Astrocyte of the cerebellum (primary cell): ENCODE data around the gene KLHL24.
A peak's percentile ranks its signal among the peaks of the same experiment; 100 is the strongest.

Source experiments
- DNase-seq: peaks from one replicate; pipeline ENCODE4 v3.0.0-alpha.2; 2011; ENCODE audit warnings: low read depth
- H3K4me3 ChIP-seq: 2 replicates; pipeline ENCODE4 v1.5.1; 2011; ENCODE audit warnings: mild to moderate bottlenecking, low read depth, low read length, moderate library complexity
- in situ Hi-C: cut with HindIII; loops from 2 replicates; pipeline ENCODE4 v1.10.0; 2017; ENCODE audit warnings: low sequenced_read_pairs
- TF ChIP-seq, protein P1 (sequence below): IDR thresholded peaks from 2 replicates; pipeline ENCODE4 v1.5.1; 2012; ENCODE audit warnings: low read length, low read depth, moderate library complexity, mild to moderate bottlenecking; ENCODE audit errors: missing control alignments

The KLHL24 gene

DNA sequence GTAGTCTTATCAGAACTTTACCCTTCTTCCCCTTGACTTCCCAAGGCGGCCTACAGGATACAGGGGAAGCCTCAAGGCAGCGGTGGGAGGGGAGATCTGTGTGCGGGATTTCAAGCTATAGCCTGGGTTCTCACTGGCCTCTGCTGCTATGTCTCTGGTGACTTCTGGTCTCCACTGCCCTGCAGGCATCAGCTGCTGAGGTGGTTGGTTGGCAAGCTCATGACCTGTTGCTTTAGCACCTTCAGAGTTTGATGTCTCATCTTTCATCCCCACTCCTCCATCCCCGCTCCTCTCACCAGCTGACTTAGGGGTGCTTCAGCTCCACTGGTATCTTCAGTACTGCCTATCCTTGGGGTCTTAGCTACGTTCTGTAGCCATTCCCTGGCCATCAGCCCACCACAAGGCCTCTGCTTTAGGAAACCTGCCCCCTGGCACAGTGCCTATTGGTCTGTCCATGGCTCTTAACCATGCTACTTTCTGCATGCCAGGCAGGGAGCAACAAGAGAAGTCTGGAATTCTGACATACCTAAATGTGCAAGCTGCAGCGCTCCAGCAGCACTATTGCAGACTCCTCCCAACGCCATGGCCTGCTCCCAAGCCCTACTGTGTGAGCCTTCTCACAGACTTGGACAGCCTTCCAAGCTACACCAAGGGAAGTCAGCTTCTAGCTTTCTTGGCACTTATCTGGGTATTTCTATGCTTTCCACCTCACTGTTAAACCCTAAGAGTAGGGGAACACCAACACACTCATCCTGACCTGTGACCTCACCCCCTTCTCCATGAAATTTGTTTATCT is 60.3 kb downstream of the KLHL24 start:
- in situ Hi-C loops = no loop called here
- TF ChIP-seq, protein P1, sequence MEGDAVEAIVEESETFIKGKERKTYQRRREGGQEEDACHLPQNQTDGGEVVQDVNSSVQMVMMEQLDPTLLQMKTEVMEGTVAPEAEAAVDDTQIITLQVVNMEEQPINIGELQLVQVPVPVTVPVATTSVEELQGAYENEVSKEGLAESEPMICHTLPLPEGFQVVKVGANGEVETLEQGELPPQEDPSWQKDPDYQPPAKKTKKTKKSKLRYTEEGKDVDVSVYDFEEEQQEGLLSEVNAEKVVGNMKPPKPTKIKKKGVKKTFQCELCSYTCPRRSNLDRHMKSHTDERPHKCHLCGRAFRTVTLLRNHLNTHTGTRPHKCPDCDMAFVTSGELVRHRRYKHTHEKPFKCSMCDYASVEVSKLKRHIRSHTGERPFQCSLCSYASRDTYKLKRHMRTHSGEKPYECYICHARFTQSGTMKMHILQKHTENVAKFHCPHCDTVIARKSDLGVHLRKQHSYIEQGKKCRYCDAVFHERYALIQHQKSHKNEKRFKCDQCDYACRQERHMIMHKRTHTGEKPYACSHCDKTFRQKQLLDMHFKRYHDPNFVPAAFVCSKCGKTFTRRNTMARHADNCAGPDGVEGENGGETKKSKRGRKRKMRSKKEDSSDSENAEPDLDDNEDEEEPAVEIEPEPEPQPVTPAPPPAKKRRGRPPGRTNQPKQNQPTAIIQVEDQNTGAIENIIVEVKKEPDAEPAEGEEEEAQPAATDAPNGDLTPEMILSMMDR = no peak
- no peak for DNase-seq
- no peak overlapping the region for H3K4me3 ChIP-seq

DNA sequence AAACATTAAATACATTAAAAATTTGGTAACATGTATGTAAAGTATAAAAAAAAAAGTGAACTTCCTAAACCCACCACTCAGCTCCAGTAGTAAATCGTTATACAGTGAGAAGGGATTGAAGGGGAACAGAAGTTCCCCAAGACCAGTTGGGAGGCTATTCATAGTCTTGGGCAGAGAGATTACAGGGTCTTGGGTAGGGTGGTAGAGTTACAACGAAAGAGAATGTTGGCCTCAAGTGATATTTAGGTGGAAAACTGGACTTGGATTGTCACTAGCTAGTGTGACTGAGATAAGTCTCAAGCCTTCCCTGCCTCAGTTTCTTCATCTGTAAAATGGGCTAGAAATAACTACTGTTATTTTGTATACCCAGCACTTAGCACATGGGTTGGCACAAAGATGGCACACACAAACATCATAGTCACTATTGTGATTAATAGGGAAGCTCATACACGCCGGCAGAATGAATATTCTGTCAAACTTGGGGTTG is 61.7 kb downstream of the KLHL24 start:
- in situ Hi-C loops = no loop called here
- peak overlapping the region; percentile 96 for H3K4me3 ChIP-seq
- DNase-seq = no peak
- TF ChIP-seq, protein P1 = no peak

DNA sequence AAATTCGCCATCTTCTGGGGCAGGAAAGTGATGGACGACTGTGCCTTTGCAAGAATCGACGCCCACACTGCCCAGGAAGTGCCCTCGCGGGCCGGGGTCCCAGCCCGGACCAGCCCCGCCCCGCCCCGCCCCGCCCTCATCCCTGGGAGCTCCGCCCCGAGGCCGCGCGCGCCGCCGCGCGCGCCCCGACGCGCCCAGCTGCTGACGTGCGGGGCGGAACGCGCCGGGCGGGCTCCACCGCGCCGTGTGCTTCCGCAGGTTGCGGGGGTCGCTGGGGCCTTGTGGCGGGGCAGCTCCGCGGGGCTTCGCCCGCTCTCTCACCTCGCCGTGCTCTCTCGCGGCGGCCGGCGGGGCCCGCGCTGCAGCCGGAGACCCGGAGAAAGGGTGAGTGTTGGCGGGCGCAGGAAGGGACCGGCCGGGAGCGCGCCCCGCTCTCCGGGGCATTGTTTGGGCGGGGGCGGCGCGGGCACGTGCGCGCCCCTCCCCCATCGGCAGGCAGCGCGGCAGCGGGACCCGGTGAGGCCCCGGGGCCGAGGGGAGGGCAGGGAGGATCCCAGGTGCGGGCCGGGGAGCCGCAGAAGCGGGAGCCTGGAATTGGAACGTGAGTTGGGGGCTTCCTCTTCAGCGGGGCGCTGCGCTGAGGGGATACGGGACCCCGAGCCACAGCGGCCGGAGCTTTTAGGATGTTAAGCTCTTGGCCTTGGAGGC is 62.3 kb downstream of the KLHL24 start, which contains the start of gene YEATS2:
YEATS2 (plus strand) TSS at position 188 of the 708 bp plus-strand sequence. CDS start 17,366 bp downstream, outside the sequence.
- no peak for DNase-seq
- H3K4me3 ChIP-seq = peak within 1 kb of the TSS; percentile 96
- in situ Hi-C loops = no loop called here
- TF ChIP-seq, protein P1 = no peak

DNA sequence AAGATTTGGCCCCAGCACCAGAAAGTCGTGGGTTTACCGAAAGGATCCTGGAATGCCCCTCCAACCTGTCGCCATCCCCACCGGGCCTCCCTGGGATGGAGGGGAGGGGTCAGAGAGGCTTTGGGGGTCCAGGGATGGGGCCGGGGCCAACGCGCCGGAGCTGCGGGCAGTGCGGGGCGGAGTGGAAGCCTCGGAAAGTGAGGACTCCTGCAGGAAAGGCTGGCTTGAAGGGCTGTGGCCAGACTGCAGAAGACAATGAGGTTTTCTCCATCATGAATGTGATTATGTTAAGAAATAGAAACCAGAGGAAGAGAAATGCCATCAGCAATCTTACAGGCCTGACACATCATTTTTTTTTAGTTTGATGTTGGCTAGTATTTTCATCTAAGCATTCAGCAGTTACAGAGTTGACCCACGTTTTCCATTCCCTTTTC is 62.9 kb downstream of the KLHL24 start:
- in situ Hi-C loops = no loop called here
- DNase-seq = no peak
- TF ChIP-seq, protein P1 = no peak
- peak overlapping the region; percentile 96 for H3K4me3 ChIP-seq

DNA sequence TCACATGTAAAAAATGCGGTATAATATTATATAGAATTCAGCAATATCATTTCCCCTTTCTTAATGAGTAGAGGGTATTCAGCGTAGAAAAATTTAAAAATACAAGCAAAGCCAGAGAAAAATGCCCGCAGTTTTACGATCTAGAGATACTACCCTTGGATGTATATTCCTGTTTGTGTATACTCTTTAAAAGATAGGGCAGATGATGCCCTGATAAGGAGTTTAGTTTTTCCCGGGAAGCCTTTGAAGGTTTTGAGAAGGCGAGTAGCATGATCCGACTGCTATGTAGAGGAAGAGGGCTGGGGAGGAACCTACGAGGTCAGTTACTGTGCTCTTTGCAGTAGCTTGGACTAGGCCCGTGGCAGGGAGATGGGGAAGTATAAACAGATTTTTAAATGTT is 63.3 kb downstream of the KLHL24 start:
- TF ChIP-seq, protein P1 = no peak
- H3K4me3 ChIP-seq = peak overlapping the region; percentile 96
- in situ Hi-C loops = no loop called here
- DNase-seq = no peak

DNA sequence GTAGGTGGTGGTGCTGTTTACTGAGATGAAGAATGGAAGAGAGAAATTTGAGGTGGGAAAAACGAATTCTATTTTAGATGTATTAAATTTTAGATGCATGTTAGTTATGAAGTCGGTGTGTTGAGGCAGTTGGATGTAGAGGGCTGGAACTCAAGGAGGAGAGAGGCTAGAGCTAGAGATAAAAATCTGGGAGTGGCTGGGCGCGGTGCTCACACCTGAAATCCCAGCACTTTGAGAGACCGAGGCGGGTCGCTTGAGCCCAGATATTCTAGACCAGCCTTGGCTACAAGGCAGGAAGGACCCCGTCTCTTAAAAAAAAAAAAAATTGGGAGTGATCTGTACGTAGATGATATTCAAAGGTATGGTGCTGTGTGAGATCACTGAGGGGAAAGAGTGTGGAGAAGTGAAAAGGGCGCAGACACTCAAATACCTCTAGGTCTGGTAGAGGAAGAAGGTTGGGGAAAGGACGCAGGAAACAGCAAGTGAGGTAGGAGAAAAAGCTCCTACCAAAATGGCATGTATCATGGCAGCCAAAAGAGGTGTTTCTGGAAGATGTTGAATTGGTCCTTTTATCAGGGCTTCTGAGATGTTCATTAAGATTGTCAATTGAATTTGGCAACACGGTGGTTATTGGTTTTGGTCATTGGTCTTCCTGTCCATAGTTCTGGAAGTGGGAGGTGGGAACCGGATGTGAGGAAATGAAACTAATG is 64.0 kb downstream of the KLHL24 start:
- peak overlapping the region; percentile 96 for H3K4me3 ChIP-seq
- no peak for DNase-seq
- TF ChIP-seq, protein P1 = no peak
- in situ Hi-C loops = no loop called here
